Measurements from ENCODE around the gene CDHR5. TPM values are rescaled to one million over a fixed set of nuclear protein-coding genes. Genes with fewer than 3 reads are reported as not detected.
A peak's percentile ranks its signal among the peaks of the same experiment; 100 is the strongest.

CDHR5 gene
- total RNA-seq, 1 donor from 2014 or later: not detected

DNA sequence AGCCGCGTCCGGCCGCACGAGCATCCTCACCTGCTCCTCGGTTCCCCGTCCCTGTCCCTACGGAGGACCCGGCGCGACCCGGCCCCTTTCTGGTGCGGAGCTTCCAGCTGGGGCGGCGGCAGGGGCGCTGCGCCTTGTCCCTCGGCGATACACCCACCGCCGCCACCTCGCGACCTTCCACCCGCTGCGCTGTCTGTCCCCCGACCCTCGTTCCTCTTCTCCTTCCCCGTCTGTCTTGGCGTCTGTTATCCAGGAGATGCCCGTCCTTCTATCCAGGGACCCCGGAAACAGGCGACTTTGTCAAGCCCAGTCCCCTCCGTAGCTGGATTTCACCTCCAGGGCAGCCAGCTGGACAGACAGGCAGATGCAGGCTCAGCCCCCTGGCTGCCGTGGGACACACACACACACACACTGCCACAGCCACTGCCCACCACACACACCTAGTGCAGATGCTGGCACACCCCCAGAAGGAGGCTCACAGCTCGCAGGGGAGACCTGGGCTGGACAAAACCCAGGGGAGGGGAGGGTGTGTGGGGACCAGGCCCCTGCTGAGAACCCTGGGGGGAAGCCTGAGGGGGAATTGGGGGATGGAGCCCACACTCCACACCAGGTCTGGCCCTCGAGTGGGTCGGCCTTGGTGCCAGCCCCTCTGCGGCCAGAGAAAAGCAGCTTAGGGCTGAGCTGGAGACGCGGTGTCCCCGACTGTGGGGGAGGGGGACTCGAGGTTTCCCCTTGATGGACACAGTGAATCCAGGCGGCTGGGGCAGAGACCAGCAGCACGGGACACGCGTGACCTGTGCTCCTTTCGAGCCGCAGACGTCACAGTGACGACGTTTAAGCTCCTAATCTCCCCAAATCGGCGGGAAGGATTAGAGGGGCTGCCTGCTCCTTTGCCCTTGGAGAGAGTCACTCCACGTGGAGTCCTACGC, 13.1 kb upstream of the CDHR5 start:
- ATAC-seq (no peak), DNase-seq (no peak)
- TF ChIP-seq, protein P1, sequence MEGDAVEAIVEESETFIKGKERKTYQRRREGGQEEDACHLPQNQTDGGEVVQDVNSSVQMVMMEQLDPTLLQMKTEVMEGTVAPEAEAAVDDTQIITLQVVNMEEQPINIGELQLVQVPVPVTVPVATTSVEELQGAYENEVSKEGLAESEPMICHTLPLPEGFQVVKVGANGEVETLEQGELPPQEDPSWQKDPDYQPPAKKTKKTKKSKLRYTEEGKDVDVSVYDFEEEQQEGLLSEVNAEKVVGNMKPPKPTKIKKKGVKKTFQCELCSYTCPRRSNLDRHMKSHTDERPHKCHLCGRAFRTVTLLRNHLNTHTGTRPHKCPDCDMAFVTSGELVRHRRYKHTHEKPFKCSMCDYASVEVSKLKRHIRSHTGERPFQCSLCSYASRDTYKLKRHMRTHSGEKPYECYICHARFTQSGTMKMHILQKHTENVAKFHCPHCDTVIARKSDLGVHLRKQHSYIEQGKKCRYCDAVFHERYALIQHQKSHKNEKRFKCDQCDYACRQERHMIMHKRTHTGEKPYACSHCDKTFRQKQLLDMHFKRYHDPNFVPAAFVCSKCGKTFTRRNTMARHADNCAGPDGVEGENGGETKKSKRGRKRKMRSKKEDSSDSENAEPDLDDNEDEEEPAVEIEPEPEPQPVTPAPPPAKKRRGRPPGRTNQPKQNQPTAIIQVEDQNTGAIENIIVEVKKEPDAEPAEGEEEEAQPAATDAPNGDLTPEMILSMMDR (IDR thresholded peaks at IDR 0.05): no peak
- peaks cover 9% of the 10 kb centered on the region for H3K36me3 ChIP-seq
- H3K4me3 ChIP-seq: peak overlapping the region; percentile 22
- peaks cover 16% of the 10 kb centered on the region for H3K4me1 ChIP-seq
- no peak overlapping the region for H3K27ac ChIP-seq
- intact Hi-C loops (cut with DNase I): no loop called here
- H3K9me3 ChIP-seq: no peaks in the 10 kb centered on the region
- peaks cover 32% of the 10 kb centered on the region for H3K27me3 ChIP-seq (ENCODE audit: low read depth)

DNA sequence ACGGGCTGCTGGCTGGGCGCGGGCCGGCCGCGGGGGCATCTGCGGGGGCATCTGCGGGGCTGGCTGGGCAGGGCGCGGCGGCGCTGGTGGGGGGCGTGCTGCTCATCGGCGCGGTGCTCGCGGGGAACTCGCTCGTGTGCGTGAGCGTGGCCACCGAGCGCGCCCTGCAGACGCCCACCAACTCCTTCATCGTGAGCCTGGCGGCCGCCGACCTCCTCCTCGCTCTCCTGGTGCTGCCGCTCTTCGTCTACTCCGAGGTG, 12.5 kb upstream of the CDHR5 start:
- Histone ChIP-seq H3K9me3 (no peaks in the 10 kb centered on the region), H3K36me3 (peaks cover 9% of the 10 kb centered on the region), H3K4me1 (peaks cover 16% of the 10 kb centered on the region), H3K4me3 (peak overlapping the region; percentile 22), H3K27ac (no peak overlapping the region), H3K27me3 (ENCODE audit: low read depth) (peaks cover 32% of the 10 kb centered on the region)
- DNase-seq (no peak), ATAC-seq (no peak)
- intact Hi-C loops (cut with DNase I): no loop called here
- TF ChIP-seq, protein P1 (IDR thresholded peaks at IDR 0.05): no peak

GRCh38 chr11:636511-637332, 12.0 kb upstream of the CDHR5 start, which contains the start of gene DRD4:
TSS of gene DRD4 (plus strand) at chr11:637269. CDS start at chr11:637305, 36 bp downstream.
- H3K4me1 ChIP-seq: peaks cover 16% of the 10 kb centered on the region
- H3K36me3 ChIP-seq: peaks cover 4% of the 10 kb centered on the region
- ATAC-seq: peak; percentile 66 to 68
- intact Hi-C loops (cut with DNase I): no loop called here
- TF ChIP-seq, protein P1 (IDR thresholded peaks at IDR 0.05): no peak
- H3K27ac ChIP-seq: no peak within 1 kb of the TSS
- H3K4me3 ChIP-seq: peak within 1 kb of the TSS; percentile 22
- DNase-seq: no peak
- peaks cover 32% of the 10 kb centered on the region for H3K27me3 ChIP-seq (ENCODE audit: low read depth)
- H3K9me3 ChIP-seq: no peaks in the 10 kb centered on the region

- H3K36me3 ChIP-seq: peaks cover under 1% of the 10 kb centered on the region
- H3K4me1 ChIP-seq: peaks cover 16% of the 10 kb centered on the region
- H3K27ac ChIP-seq: no peak overlapping the region
- TF ChIP-seq, protein P1 (IDR thresholded peaks at IDR 0.05): no peak
- DNase-seq (no peak), ATAC-seq (no peak)
- H3K9me3 ChIP-seq: no peaks in the 10 kb centered on the region
- H3K4me3 ChIP-seq: no peak overlapping the region
- peaks cover 32% of the 10 kb centered on the region for H3K27me3 ChIP-seq (ENCODE audit: low read depth)
- intact Hi-C loops (cut with DNase I): no loop called here
Measured at GRCh38 chr11:635945-636510, 11.3 kb upstream of the CDHR5 start.

- H3K27ac ChIP-seq: no peak overlapping the region
- no peaks in the 10 kb centered on the region for H3K36me3 ChIP-seq
- DNase-seq: no peak
- ATAC-seq: no peak
- H3K27me3 ChIP-seq (ENCODE audit: low read depth): peaks cover 9% of the 10 kb centered on the region
- H3K4me3 ChIP-seq: no peak overlapping the region
- TF ChIP-seq, protein P1 (IDR thresholded peaks at IDR 0.05): no peak
- no peaks in the 10 kb centered on the region for H3K4me1 ChIP-seq
- H3K9me3 ChIP-seq: no peaks in the 10 kb centered on the region
- intact Hi-C loops (cut with DNase I): no loop called here
Measured at GRCh38 chr11:630871-631270, 6.1 kb upstream of the CDHR5 start.
